GM18873 (cell line): ENCODE data around the gene XBP1.
"Not testable (repeated sequence)": the region's sequence is repeated elsewhere in the genome, so short reads cannot be mapped to it uniquely, and the experiment has no call there.

Experiments used
- ATAC-seq: cut with Tn5 transposase; IDR thresholded peaks from one replicate; pipeline ENCODE4 v1.9.1; 2021; ENCODE audit warnings: mild to moderate bottlenecking, moderate library complexity, moderate number of reproducible peaks; ENCODE audit not compliant: unreplicated experiment, low FRiP score

Gene XBP1

GRCh38 chr22:28819253-28820096 is 19.1 kb upstream of the XBP1 start:
- ATAC-seq = peak; percentile 59

GRCh38 chr22:28817919-28818859 is 17.8 kb upstream of the XBP1 start:
- ATAC-seq = no peak

- no peak for ATAC-seq
Observed at GRCh38 chr22:28817064-28817463, 16.7 kb upstream of the XBP1 start.

- no peak for ATAC-seq
Observed at GRCh38 chr22:28815729-28816128, 15.4 kb upstream of the XBP1 start.

- ATAC-seq = no peak
Observed at GRCh38 chr22:28815111-28815510, 14.7 kb upstream of the XBP1 start.

- no peak for ATAC-seq
Observed at GRCh38 chr22:28813772-28814518, 13.6 kb upstream of the XBP1 start.

GRCh38 chr22:28812516-28812915 is 12.1 kb upstream of the XBP1 start:
- ATAC-seq = no peak

- no peak for ATAC-seq
Observed at GRCh38 chr22:28810821-28811491, 10.6 kb upstream of the XBP1 start.

- ATAC-seq = no peak
Observed at GRCh38 chr22:28808716-28809355, 8.5 kb upstream of the XBP1 start.

- ATAC-seq = not testable (repeated sequence)
Observed at GRCh38 chr22:28805426-28805825, 5.1 kb upstream of the XBP1 start.

- no peak for ATAC-seq
Observed at GRCh38 chr22:28802595-28803123, 2.3 kb upstream of the XBP1 start.

GRCh38 chr22:28801845-28802594 is 1.7 kb upstream of the XBP1 start:
- ATAC-seq = no peak

GRCh38 chr22:28799606-28800307 is 612 bp downstream of the XBP1 start:
- ATAC-seq = peak; percentile 14

- no peak for ATAC-seq
Observed at GRCh38 chr22:28798810-28799605, 1.4 kb downstream of the XBP1 start.

- ATAC-seq = no peak
Observed at GRCh38 chr22:28795932-28796856, 4.2 kb downstream of the XBP1 start.

GRCh38 chr22:28795071-28795693 is 5.2 kb downstream of the XBP1 start:
- no peak for ATAC-seq
